ENCODE results near the gene IL17B.

GRCh38 chr5:149380466-149381121 lies 1.5 kb upstream of the IL17B start:
- TF ChIP-seq SP1 (CRISPR knock-in tag; conservative IDR thresholded peaks at IDR 0.05) (no peak), ZNF671 (CRISPR knock-in tag; IDR thresholded peaks at IDR 0.05) (no peak), TEAD1 (CRISPR knock-in tag; IDR thresholded peaks at IDR 0.05) (no peak), ESRRA (CRISPR knock-in tag; IDR thresholded peaks at IDR 0.05; ENCODE audit: borderline replicate concordance) (no peak), NFE2L1 (CRISPR knock-in tag; IDR thresholded peaks at IDR 0.05) (no peak), CTCF (IDR thresholded peaks at IDR 0.05) (no peak), AR (CRISPR knock-in tag; IDR thresholded peaks at IDR 0.05) (no peak), CREB1 (CRISPR knock-in tag; IDR thresholded peaks at IDR 0.05) (no peak), JUN (CRISPR knock-in tag; IDR thresholded peaks at IDR 0.05) (no peak)
- TF ChIP-seq, protein P1, sequence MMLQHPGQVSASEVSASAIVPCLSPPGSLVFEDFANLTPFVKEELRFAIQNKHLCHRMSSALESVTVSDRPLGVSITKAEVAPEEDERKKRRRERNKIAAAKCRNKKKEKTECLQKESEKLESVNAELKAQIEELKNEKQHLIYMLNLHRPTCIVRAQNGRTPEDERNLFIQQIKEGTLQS (CRISPR knock-in tag; conservative IDR thresholded peaks at IDR 0.05), result no peak
- TF ChIP-seq, protein P2, sequence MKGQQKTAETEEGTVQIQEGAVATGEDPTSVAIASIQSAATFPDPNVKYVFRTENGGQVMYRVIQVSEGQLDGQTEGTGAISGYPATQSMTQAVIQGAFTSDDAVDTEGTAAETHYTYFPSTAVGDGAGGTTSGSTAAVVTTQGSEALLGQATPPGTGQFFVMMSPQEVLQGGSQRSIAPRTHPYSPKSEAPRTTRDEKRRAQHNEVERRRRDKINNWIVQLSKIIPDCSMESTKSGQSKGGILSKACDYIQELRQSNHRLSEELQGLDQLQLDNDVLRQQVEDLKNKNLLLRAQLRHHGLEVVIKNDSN (CRISPR knock-in tag; IDR thresholded peaks at IDR 0.05), result no peak
- TF ChIP-seq, protein P3, sequence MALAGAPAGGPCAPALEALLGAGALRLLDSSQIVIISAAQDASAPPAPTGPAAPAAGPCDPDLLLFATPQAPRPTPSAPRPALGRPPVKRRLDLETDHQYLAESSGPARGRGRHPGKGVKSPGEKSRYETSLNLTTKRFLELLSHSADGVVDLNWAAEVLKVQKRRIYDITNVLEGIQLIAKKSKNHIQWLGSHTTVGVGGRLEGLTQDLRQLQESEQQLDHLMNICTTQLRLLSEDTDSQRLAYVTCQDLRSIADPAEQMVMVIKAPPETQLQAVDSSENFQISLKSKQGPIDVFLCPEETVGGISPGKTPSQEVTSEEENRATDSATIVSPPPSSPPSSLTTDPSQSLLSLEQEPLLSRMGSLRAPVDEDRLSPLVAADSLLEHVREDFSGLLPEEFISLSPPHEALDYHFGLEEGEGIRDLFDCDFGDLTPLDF (CRISPR knock-in tag; IDR thresholded peaks at IDR 0.05), result no peak
